H9 (cell line): Measurements from ENCODE around the gene DMD. TPM values are rescaled to one million over a fixed set of nuclear protein-coding genes. Genes with fewer than 3 reads are reported as not detected.

Experiments
- DNase-seq: peaks from one replicate; pipeline ENCODE4 v3.0.0-alpha.2; 2017
- H2AFZ ChIP-seq: one replicate; pipeline ENCODE4 v1.6.1; 2013; ENCODE audit warnings: mild to moderate bottlenecking, low read length, control low read depth, moderate library complexity
- H2AK5ac ChIP-seq: 2 replicates; pipeline ENCODE4 v1.6.1; 2013; ENCODE audit warnings: low read length, control low read depth, mixed read lengths; ENCODE audit not compliant: insufficient read length
- H2BK120ac ChIP-seq: one replicate; pipeline ENCODE4 v1.6.1; 2013; ENCODE audit warnings: low read depth, mild to moderate bottlenecking, low read length, control low read depth, inconsistent platforms; ENCODE audit not compliant: poor library complexity, severe bottlenecking
- H2BK12ac ChIP-seq: 2 replicates; pipeline ENCODE4 v1.6.1; 2013; ENCODE audit warnings: low read length, control low read depth, mixed read lengths, low read depth; ENCODE audit not compliant: insufficient read length
- H2BK15ac ChIP-seq: 2 replicates; pipeline ENCODE4 v1.6.1; 2013; ENCODE audit warnings: low read depth, low read length, control low read depth
- H2BK20ac ChIP-seq: one replicate; pipeline ENCODE4 v1.6.1; 2013; ENCODE audit warnings: low read depth, mild to moderate bottlenecking, low read length, control low read depth, inconsistent platforms; ENCODE audit not compliant: poor library complexity, severe bottlenecking
- H2BK5ac ChIP-seq: 2 replicates; pipeline ENCODE4 v1.6.1; 2013; ENCODE audit warnings: low read length, control low read depth, mixed read lengths; ENCODE audit not compliant: insufficient read length
- H3K14ac ChIP-seq: 2 replicates; pipeline ENCODE4 v1.6.1; 2013; ENCODE audit warnings: low read length, control low read depth; ENCODE audit not compliant: insufficient read depth
- H3K18ac ChIP-seq: 2 replicates; pipeline ENCODE4 v1.6.1; 2013; ENCODE audit warnings: low read depth, mild to moderate bottlenecking, mixed read lengths, low read length, control low read depth; ENCODE audit not compliant: insufficient read length
- H3K23ac ChIP-seq: 2 replicates; pipeline ENCODE4 v1.6.1; 2013; ENCODE audit warnings: low read length, control low read depth, mixed read lengths, low read depth; ENCODE audit not compliant: insufficient read length
- H3K23me2 ChIP-seq: 2 replicates; pipeline ENCODE4 v1.6.1; 2013; ENCODE audit warnings: low read depth, mild to moderate bottlenecking, mixed read lengths, low read length, control low read depth; ENCODE audit not compliant: insufficient read length, poor library complexity, severe bottlenecking
- H3K27ac ChIP-seq: 2 replicates; pipeline ENCODE4 v1.5.1; 2013; ENCODE audit warnings: low read length, control low read depth, mixed read lengths, low read depth; ENCODE audit not compliant: insufficient read length
- H3K27me3 ChIP-seq: 2 replicates; pipeline ENCODE4 v1.6.1; 2013; ENCODE audit warnings: low read length, control low read depth, inconsistent platforms; ENCODE audit not compliant: insufficient read depth
- H3K4ac ChIP-seq: 2 replicates; pipeline ENCODE4 v1.6.1; 2013; ENCODE audit warnings: low read depth, mild to moderate bottlenecking, control low read depth, inconsistent platforms, low read length, moderate library complexity
- H3K4me1 ChIP-seq: 2 replicates; pipeline ENCODE4 v1.6.1; 2013; ENCODE audit warnings: low read length, control low read depth, inconsistent platforms; ENCODE audit not compliant: insufficient read depth
- H3K4me2 ChIP-seq: 2 replicates; pipeline ENCODE4 v1.6.1; 2013; ENCODE audit warnings: low read length, control low read depth, mixed read lengths; ENCODE audit not compliant: insufficient read length, insufficient read depth
- H3K56ac ChIP-seq: 2 replicates; pipeline ENCODE4 v1.6.1; 2013; ENCODE audit warnings: low read depth, mild to moderate bottlenecking, mixed read lengths, low read length, control low read depth; ENCODE audit not compliant: insufficient read length
- H3K79me1 ChIP-seq: 2 replicates; pipeline ENCODE4 v1.6.1; 2013; ENCODE audit warnings: low read depth, mild to moderate bottlenecking, moderate library complexity, low read length, control low read depth, inconsistent platforms; ENCODE audit not compliant: insufficient read depth, poor library complexity, severe bottlenecking
- H3K79me2 ChIP-seq: 2 replicates; pipeline ENCODE4 v1.6.1; 2013; ENCODE audit warnings: low read length, control low read depth, inconsistent platforms; ENCODE audit not compliant: insufficient read depth
- H3K9ac ChIP-seq: 2 replicates; pipeline ENCODE4 v1.6.1; 2013; ENCODE audit warnings: low read length, control low read depth, mixed read lengths; ENCODE audit not compliant: insufficient read length; ENCODE audit errors: extremely low read depth
- H3K9me3 ChIP-seq: one replicate; pipeline ENCODE4 v1.6.1; 2013; ENCODE audit warnings: low read depth, low read length, inconsistent platforms; ENCODE audit not compliant: control insufficient read depth
- H3T11ph ChIP-seq: one replicate; pipeline ENCODE4 v1.6.1; 2013; ENCODE audit warnings: mild to moderate bottlenecking, low read length, control low read depth, inconsistent platforms
- H4K20me1 ChIP-seq: one replicate; pipeline ENCODE4 v1.6.1; 2013; ENCODE audit not compliant: control insufficient read depth, insufficient read length, insufficient read depth
- H4K5ac ChIP-seq: 2 replicates; pipeline ENCODE4 v1.6.1; 2013; ENCODE audit warnings: low read depth, mild to moderate bottlenecking, mixed read lengths, low read length, control low read depth; ENCODE audit not compliant: insufficient read length
- H4K8ac ChIP-seq: replicated peaks from 2 replicates; pipeline ENCODE4 v1.6.1; 2013; ENCODE audit warnings: low read length, control low read depth, mixed read lengths, low read depth; ENCODE audit not compliant: insufficient read length
- H4K91ac ChIP-seq: 2 replicates; pipeline ENCODE4 v1.6.1; 2013; ENCODE audit warnings: low read depth, mild to moderate bottlenecking, moderate library complexity, mixed read lengths, low read length, control low read depth; ENCODE audit not compliant: insufficient read length
- H3K27ac Mint-ChIP-seq, 3 experiments: 2 replicates in 2 of 3; 3 replicates in 1 of 3; pipeline ENCODE4 v1.8.0; 2020 to 2021; ENCODE audit warnings: mixed read lengths in 3 of 3, mild to moderate bottlenecking in 1 of 3, moderate library complexity in 1 of 3
- H3K27me3 Mint-ChIP-seq: 2 replicates; pipeline ENCODE4 v1.8.0; 2021; ENCODE audit warnings: low read depth, mild to moderate bottlenecking, moderate library complexity, mixed read lengths
- H3K36me3 Mint-ChIP-seq, 3 experiments: 2 replicates in 2 of 3; 3 replicates in 1 of 3; pipeline ENCODE4 v1.8.0; 2020 to 2021; ENCODE audit warnings: low read depth in 3 of 3, mixed read lengths in 3 of 3; ENCODE audit not compliant: insufficient read depth in 1 of 3
- H3K4me1 Mint-ChIP-seq, 2 experiments: 2 replicates each; pipeline ENCODE4 v1.8.0; 2020; ENCODE audit warnings: mixed read lengths in 2 of 2
- H3K4me3 Mint-ChIP-seq, 2 experiments: 2 replicates in 1 of 2; 3 replicates in 1 of 2; pipeline ENCODE4 v1.8.0; 2020 to 2021; ENCODE audit warnings: mild to moderate bottlenecking in 2 of 2, mixed read lengths in 2 of 2, moderate library complexity in 1 of 2
- H3K9me3 Mint-ChIP-seq, 2 experiments: 2 replicates in 1 of 2; 3 replicates in 1 of 2; pipeline ENCODE4 v1.8.0; 2020; ENCODE audit warnings: mild to moderate bottlenecking in 2 of 2, mixed read lengths in 2 of 2, moderate library complexity in 1 of 2
- WGBS: extraction: QIAGEN DNeasy Blood & Tissue Kit; methylation state at CpG from one replicate; pipeline ENCODE4 v1.1.7; 2013; ENCODE audit warnings: missing lambda C conversion rate, low lambda C conversion rate, mixed read lengths; ENCODE audit not compliant: insufficient read length; ENCODE audit errors: extremely low coverage; 5-methylcytosine and 5-hydroxymethylcytosine counted together
- total RNA-seq: library from RNA; stranded (reverse); gene quantifications from 2 replicates; pipeline ENCODE4 v1.2.1, GENCODE V29; 2021
- TF ChIP-seq, protein P1 (sequence below): fragments of 200-600 bp; sonication (generic); conservative IDR thresholded peaks from 3 replicates; pipeline ENCODE4 v1.8.0; 2021; ENCODE audit warnings: antibody characterized with exemption, mild to moderate bottlenecking

The DMD gene
- total RNA-seq, 1 experiment from 2014 or later = 3.8 TPM

- Histone ChIP-seq H3K4me1 (no peaks in the 10 kb centered on the region), H3K27me3 (no peaks in the 10 kb centered on the region), H2BK5ac (no peak overlapping the region), H3K9ac (no peak overlapping the region), H4K91ac (no peak overlapping the region), H4K5ac (no peak overlapping the region), H2BK120ac (no peak overlapping the region), H3K79me2 (no peaks in the 10 kb centered on the region), H2BK15ac (no peak overlapping the region), H4K20me1 (no peaks in the 10 kb centered on the region), H3K23me2 (no peaks in the 10 kb centered on the region), H3K56ac (no peak overlapping the region), H3T11ph (no peak overlapping the region), H3K9me3 (no peaks in the 10 kb centered on the region), H3K27ac (no peak overlapping the region), H3K18ac (no peak overlapping the region), H2AFZ (no peak overlapping the region), H3K14ac (no peak overlapping the region), H3K4me2 (no peak overlapping the region), H3K4ac (no peak overlapping the region), H2BK12ac (no peak overlapping the region), H4K8ac (no peak overlapping the region), H2BK20ac (no peak overlapping the region), H2AK5ac (no peak overlapping the region), H3K23ac (no peak overlapping the region), H3K79me1 (no peaks in the 10 kb centered on the region)
- WGBS = no CpG with 5 or more reads among the region's 1 CpG
- Mint-ChIP-seq H3K4me1 (no peaks in the 10 kb centered on the region), H3K9me3 (peaks cover 57 to 75% of the 10 kb centered on the region in 2 experiments), H3K27ac (no peak overlapping the region), H3K4me3 (no peak overlapping the region; a peak in 1 of 5 replicates), H3K27me3 (no peaks in the 10 kb centered on the region), H3K36me3 (peaks cover 4 to 7% (median 7%) of the 10 kb centered on the region in 3 experiments; a peak in 4 of 7 replicates)
- no peak for DNase-seq
- TF ChIP-seq, protein P1, sequence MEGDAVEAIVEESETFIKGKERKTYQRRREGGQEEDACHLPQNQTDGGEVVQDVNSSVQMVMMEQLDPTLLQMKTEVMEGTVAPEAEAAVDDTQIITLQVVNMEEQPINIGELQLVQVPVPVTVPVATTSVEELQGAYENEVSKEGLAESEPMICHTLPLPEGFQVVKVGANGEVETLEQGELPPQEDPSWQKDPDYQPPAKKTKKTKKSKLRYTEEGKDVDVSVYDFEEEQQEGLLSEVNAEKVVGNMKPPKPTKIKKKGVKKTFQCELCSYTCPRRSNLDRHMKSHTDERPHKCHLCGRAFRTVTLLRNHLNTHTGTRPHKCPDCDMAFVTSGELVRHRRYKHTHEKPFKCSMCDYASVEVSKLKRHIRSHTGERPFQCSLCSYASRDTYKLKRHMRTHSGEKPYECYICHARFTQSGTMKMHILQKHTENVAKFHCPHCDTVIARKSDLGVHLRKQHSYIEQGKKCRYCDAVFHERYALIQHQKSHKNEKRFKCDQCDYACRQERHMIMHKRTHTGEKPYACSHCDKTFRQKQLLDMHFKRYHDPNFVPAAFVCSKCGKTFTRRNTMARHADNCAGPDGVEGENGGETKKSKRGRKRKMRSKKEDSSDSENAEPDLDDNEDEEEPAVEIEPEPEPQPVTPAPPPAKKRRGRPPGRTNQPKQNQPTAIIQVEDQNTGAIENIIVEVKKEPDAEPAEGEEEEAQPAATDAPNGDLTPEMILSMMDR = no peak
Measured at GRCh38 chrX:31091819-31092218, 2119.5 kb downstream of the DMD start.
